Right ventricle myocardium superior (tissue), 1 donor: ENCODE results near the gene GOLGA6L24. TPM values are rescaled to one million over a fixed set of nuclear protein-coding genes. Genes with fewer than 3 reads are reported as not detected.
"Not testable (repeated sequence)": the region's sequence is repeated elsewhere in the genome, so short reads cannot be mapped to it uniquely, and the experiment has no call there.

Experiments used
- ATAC-seq: fragments of 200-7000 bp; cut with Tn5 transposase; one replicate; pipeline ENCODE4 v1.9.1; 2020; ENCODE audit warnings: mild to moderate bottlenecking; ENCODE audit not compliant: poor library complexity
- DNase-seq: peaks from one replicate; pipeline ENCODE4 v3.0.0-alpha.2; 2020
- intact Hi-C: fragments of 100-400 bp; cut with DNase I; formaldehyde crosslinking; loops from one replicate; pipeline ENCODE4 v1.11.2; 2022
- long read RNA-seq: library from polyadenylated mRNA; unstranded; transcript quantifications from one replicate; pipeline ENCODE4 v2.0.0, GENCODE V29; 2021
- total RNA-seq: library from RNA; stranded (reverse); fragmentation: NEBNext Ultra II Directional; extraction: Animal tissue kit (Norgen Biotek cat#: 25700); gene quantifications from one replicate; pipeline ENCODE4 v1.2.1, GENCODE V29; 2021
- donor health status: DM: no; HTN: yes; CAD: no; lungs with severe emphysema.

GOLGA6L24 gene
- not detected for total RNA-seq
- long read RNA-seq: 0 reads

- not testable (repeated sequence) for ATAC-seq, DNase-seq
Measured at GRCh38 chr15:28357984-28358383, at the start of gene GOLGA6L24. Gene GOLGA6L24, minus strand, starts transcription at chr15:28358084. Its CDS starts 61 bp downstream, at chr15:28358023.

GRCh38 chr15:28402774-28403435 is 45.0 kb upstream of the GOLGA6L24 start:
- ATAC-seq: peak; percentile 67
- intact Hi-C loops, DNase-seq: not testable (repeated sequence)

More at GRCh38 chr15:28357984-28358383, at the start of gene GOLGA6L24:
- intact Hi-C loops: not testable (repeated sequence)

- DNase-seq, intact Hi-C loops, ATAC-seq: not testable (repeated sequence)
Measured at GRCh38 chr15:28396022-28396421, 38.1 kb upstream of the GOLGA6L24 start.

GRCh38 chr15:28380053-28380452 is 22.2 kb upstream of the GOLGA6L24 start:
- intact Hi-C loops, DNase-seq, ATAC-seq: not testable (repeated sequence)

- DNase-seq, intact Hi-C loops, ATAC-seq: not testable (repeated sequence)
Measured at GRCh38 chr15:28378364-28378763, 20.5 kb upstream of the GOLGA6L24 start, which contains the start of gene GOLGA8F. Gene GOLGA8F, plus strand, starts transcription at chr15:28378664. Its CDS starts 98 bp downstream, at chr15:28378762.

GRCh38 chr15:28365502-28365901 is 7.6 kb upstream of the GOLGA6L24 start:
- ATAC-seq, DNase-seq, intact Hi-C loops: not testable (repeated sequence)

GRCh38 chr15:28322129-28322588 is 35.7 kb downstream of the GOLGA6L24 start, which contains the start of gene HERC2:
Gene HERC2, minus strand, starts transcription at chr15:28322179. Its CDS starts 746 bp downstream, at chr15:28321433.
- intact Hi-C loops: not testable (repeated sequence)

GRCh38 chr15:28321358-28322078 is 36.4 kb downstream of the GOLGA6L24 start:
- ATAC-seq, DNase-seq, intact Hi-C loops: not testable (repeated sequence)

More at GRCh38 chr15:28322129-28322588, 35.7 kb downstream of the GOLGA6L24 start, which contains the start of gene HERC2:
- ATAC-seq, DNase-seq: not testable (repeated sequence)

GRCh38 chr15:28319725-28320124 is 38.2 kb downstream of the GOLGA6L24 start:
- DNase-seq, intact Hi-C loops, ATAC-seq: not testable (repeated sequence)

GRCh38 chr15:28318828-28319227 is 39.1 kb downstream of the GOLGA6L24 start:
- ATAC-seq, intact Hi-C loops, DNase-seq: not testable (repeated sequence)

- ATAC-seq, intact Hi-C loops, DNase-seq: not testable (repeated sequence)
Measured at GRCh38 chr15:28318122-28318521, 39.8 kb downstream of the GOLGA6L24 start.

- ATAC-seq, DNase-seq, intact Hi-C loops: not testable (repeated sequence)
Measured at GRCh38 chr15:28316958-28317357, 40.9 kb downstream of the GOLGA6L24 start.

- peak; percentile 50 for DNase-seq
- intact Hi-C loops: not testable (repeated sequence)
- peak; percentile 97 for ATAC-seq
Measured at GRCh38 chr15:28310454-28310853, 47.4 kb downstream of the GOLGA6L24 start.

- DNase-seq, intact Hi-C loops, ATAC-seq: not testable (repeated sequence)
Measured at GRCh38 chr15:28308718-28309117, 49.2 kb downstream of the GOLGA6L24 start.

Other genes starting within 250 kb of the GOLGA6L24 start
- gene HERC2, start 35.9 kb downstream of the GOLGA6L24 start, total RNA-seq: 42.1 TPM
- not detected for gene GOLGA8F, start 20.6 kb upstream of the GOLGA6L24 start, total RNA-seq
- gene GOLGA8G, start 174.9 kb upstream of the GOLGA6L24 start, total RNA-seq: not detected
- gene GOLGA6L25, start 195.5 kb upstream of the GOLGA6L24 start, total RNA-seq: not detected